OCI-LY1 (cell line): Measurements from ENCODE around the gene ODAD3.
A peak's percentile ranks its signal among the peaks of the same experiment; 100 is the strongest.

Source experiments
- H2AFZ ChIP-seq: fragments of 200-600 bp; sonication (generic), shearing (Covaris generic); 2 replicates; pipeline ENCODE4 v1.6.0; 2014; ENCODE audit warnings: antibody characterized with exemption, mild to moderate bottlenecking, low read length
- H3F3A ChIP-seq: fragments of 200-600 bp; sonication (generic), shearing (Covaris generic); 2 replicates; pipeline ENCODE4 v1.6.0; 2014; ENCODE audit warnings: mild to moderate bottlenecking, antibody characterized with exemption, low read length, moderate library complexity; ENCODE audit not compliant: insufficient read depth
- H3K27ac ChIP-seq: fragments of 200-600 bp; sonication (generic); 2 replicates; pipeline ENCODE4 v1.5.1; 2014; ENCODE audit warnings: low read length, mixed run types, mild to moderate bottlenecking, low read depth; ENCODE audit not compliant: poor library complexity, severe bottlenecking
- H3K27me3 ChIP-seq: fragments of 200-600 bp; sonication (generic); 2 replicates; pipeline ENCODE4 v1.6.0; 2014; ENCODE audit warnings: antibody characterized with exemption, mild to moderate bottlenecking, low read length, moderate library complexity; ENCODE audit not compliant: insufficient read depth
- H3K36me3 ChIP-seq: fragments of 200-600 bp; sonication (generic); 2 replicates; pipeline ENCODE4 v1.6.1; 2014; ENCODE audit warnings: mild to moderate bottlenecking, antibody characterized with exemption, low read length, moderate library complexity, mixed read lengths; ENCODE audit not compliant: insufficient read depth
- H3K4me1 ChIP-seq: fragments of 200-600 bp; sonication (generic); 2 replicates; pipeline ENCODE4 v1.5.1; 2014; ENCODE audit warnings: mild to moderate bottlenecking, low read length, moderate library complexity; ENCODE audit not compliant: insufficient read depth, severe bottlenecking
- H3K4me2 ChIP-seq: fragments of 200-600 bp; sonication (generic), shearing (Covaris generic); 2 replicates; pipeline ENCODE4 v1.6.1; 2014; ENCODE audit warnings: low read length
- H3K4me3 ChIP-seq: fragments of 200-600 bp; sonication (generic); 2 replicates; pipeline ENCODE4 v1.5.1; 2014; ENCODE audit warnings: low read length, low read depth, mild to moderate bottlenecking, mixed read lengths; ENCODE audit not compliant: poor library complexity, severe bottlenecking
- H3K79me2 ChIP-seq: fragments of 200-600 bp; shearing (Covaris generic); 2 replicates; pipeline ENCODE4 v1.6.1; 2016; ENCODE audit warnings: mixed run types, low read length, mixed read lengths; ENCODE audit not compliant: insufficient read depth
- H3K9ac ChIP-seq: fragments of 200-600 bp; sonication (generic), shearing (Covaris generic); 2 replicates; pipeline ENCODE4 v1.6.1; 2014; ENCODE audit warnings: mild to moderate bottlenecking, low read length, mixed read lengths
- H3K9me2 ChIP-seq: fragments of 200-600 bp; sonication (generic), shearing (Covaris generic); 2 replicates; pipeline ENCODE4 v1.6.1; 2014; ENCODE audit warnings: low read depth, mild to moderate bottlenecking, low read length, mixed read lengths
- H3K9me3 ChIP-seq: fragments of 200-600 bp; shearing (Covaris generic); 2 replicates; pipeline ENCODE4 v1.6.1; 2014; ENCODE audit warnings: low read length, mixed read lengths
- H4K20me1 ChIP-seq: fragments of 200-600 bp; sonication (generic), shearing (Covaris generic); 2 replicates; pipeline ENCODE4 v1.6.0; 2016; ENCODE audit warnings: mild to moderate bottlenecking, low read length; ENCODE audit not compliant: insufficient read depth
- CTCF ChIP-seq: fragments of 200-600 bp; sonication (generic), shearing (Covaris generic); IDR thresholded peaks from 2 replicates; pipeline ENCODE4 v1.5.1; 2017; ENCODE audit warnings: mild to moderate bottlenecking, antibody characterized with exemption, low read length, moderate library complexity, mixed read lengths
- EZH2 ChIP-seq: fragments of 200-600 bp; sonication (generic), shearing (Covaris generic); IDR thresholded peaks from 2 replicates; pipeline ENCODE4 v1.8.0; 2017; ENCODE audit warnings: borderline replicate concordance, mixed run types, mild to moderate bottlenecking, antibody characterized with exemption, low read length, moderate library complexity, mixed read lengths

The ODAD3 gene

GRCh38 chr19:11420429-11421370, 14.2 kb downstream of the ODAD3 start:
- Histone ChIP-seq H3K9me3 (no peaks in the 10 kb centered on the region), H3K9ac (no peak overlapping the region), H3K27ac (no peak overlapping the region), H3K36me3 (no peaks in the 10 kb centered on the region), H3K4me1 (peaks cover 17% of the 10 kb centered on the region), H2AFZ (no peak overlapping the region), H3F3A (no peaks in the 10 kb centered on the region), H3K4me2 (no peak overlapping the region), H4K20me1 (no peaks in the 10 kb centered on the region), H3K4me3 (no peak overlapping the region), H3K79me2 (no peaks in the 10 kb centered on the region), H3K9me2 (no peaks in the 10 kb centered on the region), H3K27me3 (no peaks in the 10 kb centered on the region; the same call in 1 of the 2 replicates)
- TF ChIP-seq EZH2, result no peak
- no peak for TF ChIP-seq CTCF

GRCh38 chr19:11418549-11419506, 16.1 kb downstream of the ODAD3 start, which contains the start of gene RGL3:
Gene RGL3 (minus strand): TSS chr19:11419314. CDS start chr19:11419278, 36 bp downstream.
- Histone ChIP-seq H2AFZ (no peak within 1 kb of the TSS), H3K4me2 (peak within 1 kb of the TSS; percentile 62), H4K20me1 (no peaks in the 10 kb centered on the region), H3K27ac (no peak within 1 kb of the TSS), H3K4me3 (peak within 1 kb of the TSS; percentile 37), H3F3A (no peaks in the 10 kb centered on the region), H3K4me1 (peaks cover 17% of the 10 kb centered on the region), H3K9me2 (no peaks in the 10 kb centered on the region), H3K79me2 (no peaks in the 10 kb centered on the region), H3K27me3 (no peaks in the 10 kb centered on the region; the same call in 1 of the 2 replicates), H3K9me3 (no peaks in the 10 kb centered on the region), H3K9ac (no peak within 1 kb of the TSS), H3K36me3 (no peaks in the 10 kb centered on the region)
- TF ChIP-seq CTCF (no peak), EZH2 (no peak)

GRCh38 chr19:11418094-11418548, 16.8 kb downstream of the ODAD3 start:
- Histone ChIP-seq H3K79me2 (no peaks in the 10 kb centered on the region), H3F3A (no peaks in the 10 kb centered on the region), H3K36me3 (no peaks in the 10 kb centered on the region), H3K9me3 (no peaks in the 10 kb centered on the region), H3K27ac (no peak overlapping the region), H3K4me1 (peaks cover 17% of the 10 kb centered on the region), H4K20me1 (no peaks in the 10 kb centered on the region), H3K9me2 (no peaks in the 10 kb centered on the region), H3K4me2 (peak overlapping the region; percentile 62), H3K4me3 (peak overlapping the region; percentile 37), H3K9ac (no peak overlapping the region), H2AFZ (no peak overlapping the region), H3K27me3 (no peaks in the 10 kb centered on the region; the same call in 1 of the 2 replicates)
- TF ChIP-seq EZH2 (no peak), CTCF (no peak)
